HG02981 (cell line): Measurements from ENCODE around the gene SLC8A3.

Experiments
- ATAC-seq: cut with Tn5 transposase; IDR thresholded peaks from one replicate; pipeline ENCODE4 v1.9.1; 2021; ENCODE audit warnings: mild to moderate bottlenecking, moderate library complexity; ENCODE audit not compliant: unreplicated experiment

SLC8A3 gene

DNA sequence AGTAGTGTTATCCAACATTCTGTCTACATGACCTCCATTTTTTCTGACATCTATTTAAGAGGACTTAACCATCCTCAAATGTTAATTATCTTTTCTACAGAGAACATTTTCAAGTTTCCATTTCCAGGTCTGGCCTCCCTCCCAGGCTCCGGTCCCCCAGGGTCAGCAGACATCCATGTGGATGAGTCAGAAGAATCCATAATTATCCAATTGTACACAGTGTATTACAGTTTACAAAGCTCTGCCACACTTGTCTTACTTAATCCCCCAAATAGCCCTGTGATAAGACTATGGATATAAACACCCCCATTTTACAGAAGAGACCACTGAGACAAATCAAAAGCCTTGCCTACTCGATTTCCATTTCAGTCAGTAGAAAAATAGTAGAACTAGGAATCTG is 65.0 kb downstream of the SLC8A3 start:
- ATAC-seq: no peak

DNA sequence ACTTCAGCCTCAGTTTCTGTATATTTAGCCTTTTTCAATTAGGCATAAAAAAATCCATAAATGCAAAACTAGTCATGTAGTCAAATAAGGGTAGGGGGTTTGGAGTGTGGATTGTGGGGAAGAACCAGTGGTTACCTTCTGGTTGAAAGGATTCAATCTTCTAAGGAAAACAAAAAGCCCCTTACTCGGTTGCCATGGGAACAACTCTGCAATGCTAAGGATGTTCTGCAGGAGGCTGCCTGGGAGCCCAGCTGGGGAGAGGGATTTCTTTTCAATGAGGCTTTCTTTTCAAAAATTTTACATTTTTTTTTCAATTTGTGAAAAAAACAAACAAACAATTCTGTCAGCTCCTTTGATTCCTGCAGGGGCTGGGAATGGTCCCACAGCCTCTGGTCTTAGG is 67.2 kb downstream of the SLC8A3 start:
- ATAC-seq: no peak

DNA sequence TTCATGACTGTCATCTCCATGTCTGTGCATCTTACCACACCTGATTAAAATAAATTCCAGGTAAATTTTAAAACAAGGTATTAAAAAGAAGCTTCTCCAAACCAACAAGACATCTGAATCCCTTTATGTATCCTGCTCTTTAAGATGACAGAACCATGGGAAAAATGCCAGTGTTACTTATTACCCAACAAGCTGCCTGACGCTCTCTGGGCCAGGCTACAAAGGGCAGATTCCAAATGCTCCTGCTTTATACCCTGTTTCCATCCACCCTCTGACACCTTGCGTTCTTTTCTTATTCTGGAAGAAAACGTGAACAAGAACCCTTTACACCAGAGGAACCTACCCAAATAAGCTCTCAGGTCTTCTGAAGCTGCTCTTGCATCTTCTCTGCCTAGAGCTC is 70.7 kb downstream of the SLC8A3 start:
- ATAC-seq: no peak

DNA sequence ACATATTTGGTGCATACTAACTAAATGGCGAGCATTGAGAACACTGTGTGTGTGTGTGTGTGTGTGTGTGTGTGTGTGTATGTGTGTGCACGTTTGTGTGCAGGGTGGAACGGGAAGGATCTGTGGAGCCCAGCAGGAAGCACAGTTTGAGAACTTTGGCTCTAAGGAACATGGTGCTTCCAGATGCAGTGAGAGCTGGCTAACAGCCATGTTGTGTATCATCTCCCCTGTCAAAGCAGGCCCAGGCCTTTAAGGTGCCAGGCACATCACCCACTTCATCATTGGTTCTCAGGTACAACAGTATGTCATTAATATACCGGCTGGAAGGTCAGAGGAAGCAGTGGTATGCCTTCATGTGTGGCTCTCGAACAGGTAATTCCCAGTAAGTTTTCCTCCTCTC is 72.5 kb downstream of the SLC8A3 start:
- ATAC-seq: no peak

DNA sequence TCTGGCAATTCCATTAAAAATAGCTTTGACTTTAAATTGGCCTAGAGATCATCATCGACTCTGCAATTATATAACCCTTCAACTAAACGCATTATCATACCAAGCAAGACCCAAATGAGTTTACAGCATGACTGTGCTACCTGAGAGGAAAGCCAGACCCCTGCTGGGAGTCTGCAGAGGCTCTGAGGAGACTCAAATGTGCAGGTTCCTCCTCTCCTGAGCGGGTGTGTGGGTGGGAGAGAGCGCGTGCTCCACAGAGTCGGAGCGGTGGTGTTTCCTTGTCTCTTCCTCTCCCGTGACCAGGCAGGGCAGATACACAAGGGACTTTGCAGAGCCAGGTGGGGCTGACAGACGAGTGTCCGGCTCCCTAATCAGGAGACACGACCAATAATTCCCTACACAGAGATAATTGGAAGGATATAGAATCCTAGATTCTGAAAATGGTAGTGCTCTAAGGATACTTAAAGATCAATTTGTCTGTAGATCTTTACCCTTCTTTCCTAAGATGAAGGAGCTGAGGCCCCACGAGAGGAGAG is 74.1 kb downstream of the SLC8A3 start:
- no peak for ATAC-seq

DNA sequence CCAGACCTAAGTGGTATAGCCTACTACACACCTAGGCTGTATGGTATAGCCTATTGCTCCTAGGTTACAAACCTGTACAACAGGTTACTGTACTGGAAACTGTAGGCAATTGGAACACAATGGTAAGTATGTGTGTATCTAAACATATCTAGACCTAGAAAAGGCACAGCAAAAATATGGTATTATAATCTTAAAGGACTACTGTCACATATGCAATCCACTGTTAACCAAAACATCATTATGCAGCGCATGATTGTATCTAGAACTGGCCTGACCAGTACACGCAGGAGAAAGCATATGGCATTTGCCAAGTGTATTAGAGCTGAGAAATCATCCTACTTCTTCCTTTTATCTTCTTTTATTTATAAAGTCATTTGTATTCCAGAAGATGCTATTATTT is 75.5 kb downstream of the SLC8A3 start:
- no peak for ATAC-seq

DNA sequence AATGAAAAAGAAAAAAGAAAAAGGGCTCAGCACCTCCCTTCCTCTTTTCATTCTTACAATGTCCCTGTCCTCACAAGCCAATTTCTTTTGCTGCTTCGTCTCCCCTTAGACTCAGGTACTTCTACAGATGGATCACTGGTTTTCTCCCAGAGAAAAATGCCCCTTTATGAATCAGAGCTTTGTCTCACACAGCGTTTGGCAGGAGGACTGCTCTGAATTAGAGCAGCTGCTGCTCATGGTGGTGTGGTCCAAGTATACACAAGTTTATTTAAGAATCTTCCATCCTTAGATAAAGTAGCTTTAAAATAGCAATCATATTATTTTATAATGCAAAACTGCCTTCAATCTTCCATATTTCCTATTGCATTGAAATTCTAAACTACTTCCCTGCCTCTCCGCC is 80.3 kb downstream of the SLC8A3 start:
- no peak for ATAC-seq

DNA sequence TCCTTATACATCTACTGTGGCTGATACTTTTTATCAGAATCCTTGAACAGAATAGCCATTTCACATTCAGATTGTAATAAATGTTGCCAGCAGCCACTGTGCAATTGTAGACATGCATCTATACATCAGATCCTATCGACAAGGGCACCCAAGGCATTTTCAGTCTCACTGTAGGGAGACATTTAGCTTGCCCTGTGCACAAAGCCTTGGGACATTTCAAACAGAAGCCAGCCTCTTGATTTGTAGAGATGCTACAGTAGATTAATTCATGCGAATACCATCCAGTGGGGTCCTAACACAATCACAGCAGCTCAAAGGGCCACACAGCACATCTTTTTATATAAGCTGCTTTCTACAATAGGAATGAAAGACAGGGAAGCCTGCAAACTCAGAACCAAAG is 81.4 kb downstream of the SLC8A3 start:
- no peak for ATAC-seq

DNA sequence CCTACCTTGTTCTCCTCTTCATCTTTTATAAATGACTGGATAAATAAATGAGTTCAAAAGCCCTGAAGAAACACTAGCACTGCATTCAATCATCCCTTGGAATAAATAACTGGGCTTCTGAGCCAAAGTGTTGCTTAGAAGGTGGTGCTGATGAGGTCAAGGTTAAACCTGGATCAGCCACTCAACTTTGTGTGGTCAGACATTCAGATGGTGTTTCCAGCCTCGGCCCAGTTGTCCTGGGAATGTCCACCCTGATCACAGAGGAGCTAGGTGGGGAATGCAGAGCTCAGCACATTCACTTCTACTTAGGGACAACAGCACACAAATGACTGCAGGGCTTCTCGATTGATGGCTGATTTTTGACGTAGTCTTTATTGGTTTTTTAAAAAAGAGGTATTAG is 88.7 kb downstream of the SLC8A3 start:
- no peak for ATAC-seq

DNA sequence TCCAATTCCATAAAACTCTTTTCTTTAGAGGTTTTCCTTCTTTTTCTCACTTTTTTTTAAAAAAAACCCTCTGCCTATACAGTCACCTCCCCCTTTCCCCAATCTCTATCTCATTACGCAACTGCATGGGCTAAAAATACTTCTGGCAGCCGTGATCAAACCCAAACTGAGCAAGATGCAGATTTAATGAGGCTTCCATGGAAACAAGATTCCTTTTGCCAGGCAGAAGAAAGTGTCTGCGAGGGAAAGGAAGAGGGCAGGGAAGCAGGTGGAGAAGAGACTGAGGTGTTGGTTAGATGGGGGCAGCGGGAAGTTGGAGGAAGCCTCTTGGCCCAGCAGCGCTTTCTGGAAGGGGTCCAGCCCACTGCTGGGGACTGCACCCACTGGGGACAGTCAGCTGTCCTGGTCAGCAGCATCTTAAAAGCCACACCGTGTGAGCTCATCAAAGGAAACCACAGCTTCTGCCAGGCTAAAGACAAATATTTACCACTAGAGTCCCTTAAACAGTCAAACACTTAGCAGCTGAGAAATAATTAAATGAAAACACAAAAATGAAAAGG is 90.4 kb downstream of the SLC8A3 start:
- no peak for ATAC-seq

DNA sequence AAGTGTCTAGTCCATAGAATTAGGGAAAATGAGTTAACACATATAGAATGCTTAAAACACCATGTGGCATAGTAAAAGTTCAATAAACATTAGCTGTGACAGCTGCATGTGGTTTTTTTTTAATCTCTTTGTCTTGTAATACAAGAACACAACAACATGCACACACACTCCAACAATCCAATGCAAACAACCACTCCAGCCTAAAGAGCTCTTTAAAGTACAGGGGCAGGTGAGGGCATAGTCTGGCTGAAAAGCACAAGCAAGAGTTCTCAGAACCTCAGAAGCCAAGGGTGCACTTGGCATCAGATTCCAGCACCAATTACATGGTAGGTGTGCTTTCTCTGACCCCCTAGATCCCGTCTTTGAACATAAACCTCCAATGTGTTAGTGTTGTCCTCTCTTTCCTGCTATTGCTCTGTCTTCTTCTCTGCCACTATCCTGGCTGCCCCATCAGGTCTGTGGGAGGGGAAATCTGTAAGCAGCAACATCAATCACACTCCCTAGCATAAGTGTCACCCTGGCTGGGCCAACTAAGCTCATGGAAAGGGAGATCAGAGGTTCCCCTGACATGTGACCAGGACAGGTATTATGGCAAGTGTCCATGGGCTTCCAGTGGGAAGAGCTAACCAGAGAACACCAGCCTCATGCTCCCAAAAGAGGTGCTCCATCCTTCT is 91.0 kb downstream of the SLC8A3 start:
- ATAC-seq: no peak

DNA sequence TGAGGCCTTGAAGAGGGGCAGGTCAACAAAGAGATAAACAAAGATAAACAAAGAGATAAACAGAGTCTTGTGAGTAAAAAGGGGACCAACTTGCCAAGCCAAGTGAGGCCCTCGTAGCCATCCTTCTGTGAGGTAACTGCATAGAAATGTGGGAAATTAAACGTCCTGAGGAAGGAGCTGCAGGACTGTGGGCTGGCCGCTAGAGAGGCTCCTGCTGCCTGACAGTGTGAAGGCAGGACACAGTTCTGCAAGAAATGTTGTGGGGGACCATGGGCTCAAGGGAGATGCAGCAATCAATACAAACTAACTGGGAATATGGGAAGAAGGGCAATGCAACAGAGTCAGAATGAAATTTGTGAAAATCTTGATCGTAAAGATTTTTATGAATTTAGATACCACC is 91.9 kb downstream of the SLC8A3 start:
- no peak for ATAC-seq

DNA sequence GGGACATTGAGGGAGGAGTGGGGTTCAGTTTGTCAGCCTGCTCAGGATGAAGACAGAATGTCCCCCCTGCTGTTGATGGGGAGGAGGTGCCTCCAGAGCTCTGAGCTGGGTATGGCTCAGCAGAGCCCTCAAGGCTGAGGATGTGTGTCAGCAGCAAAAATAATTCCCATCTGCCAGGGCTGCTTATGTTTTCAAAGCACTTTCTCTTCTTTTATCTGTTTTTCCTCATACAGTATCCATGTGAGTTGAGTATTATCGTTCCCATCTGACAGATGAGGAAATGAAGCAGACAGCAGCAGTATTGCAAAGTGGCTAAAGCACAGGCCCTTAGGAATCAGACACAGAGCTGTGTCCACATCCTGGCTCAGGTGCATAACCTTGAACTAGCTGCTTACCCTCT is 94.1 kb downstream of the SLC8A3 start:
- ATAC-seq: no peak

DNA sequence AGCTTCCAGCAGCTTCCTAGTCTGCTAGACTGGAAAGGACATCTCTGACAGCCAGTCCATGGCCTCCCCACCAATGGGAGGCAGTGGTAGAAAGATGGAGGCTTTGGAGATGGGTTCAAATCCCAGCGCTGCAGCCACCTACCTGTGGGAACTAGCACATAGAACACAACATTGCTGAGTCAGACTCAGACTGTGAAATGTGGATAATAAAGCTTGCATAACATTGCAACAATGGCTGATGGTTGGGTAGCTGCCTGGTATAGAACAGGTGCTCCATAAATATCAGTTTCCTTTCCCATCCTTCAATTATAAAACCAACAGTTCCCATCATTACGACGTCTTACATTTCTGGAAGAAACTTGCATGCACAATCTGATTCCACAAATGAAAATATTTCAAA is 94.6 kb downstream of the SLC8A3 start:
- no peak for ATAC-seq

DNA sequence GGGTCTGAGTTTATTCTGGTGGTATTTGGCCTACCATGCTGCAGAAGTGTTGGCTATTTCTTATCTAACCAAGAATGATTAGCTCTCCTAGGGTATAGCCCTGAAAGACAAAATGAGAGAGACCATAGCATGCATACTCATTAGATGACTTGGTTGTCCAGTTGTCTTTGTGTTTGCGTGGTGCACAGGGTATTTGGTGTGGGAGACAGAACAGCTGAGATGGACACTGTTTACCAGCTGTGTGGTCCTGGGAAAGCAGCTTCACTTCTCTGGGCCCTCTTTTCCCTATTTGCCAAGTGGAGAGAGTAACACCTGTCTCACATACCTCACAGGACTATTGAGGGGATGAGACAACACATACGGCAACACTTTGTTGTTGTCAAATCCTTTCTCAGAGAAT is 95.6 kb downstream of the SLC8A3 start:
- no peak for ATAC-seq

DNA sequence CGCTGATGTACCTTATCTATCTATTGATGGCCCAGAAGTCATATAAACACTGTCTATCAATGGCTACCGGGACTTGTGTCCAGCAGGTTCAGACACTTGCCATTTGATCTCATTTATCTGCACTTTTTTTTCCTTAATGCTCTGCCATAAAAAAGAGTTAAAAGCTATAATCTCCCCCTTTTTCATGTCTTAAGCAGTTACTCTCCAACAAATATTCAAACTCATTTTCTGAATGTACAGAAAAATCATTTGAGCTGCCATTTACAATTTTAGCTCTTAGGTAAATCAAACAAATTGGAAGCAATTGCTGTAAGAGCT is 101.4 kb downstream of the SLC8A3 start:
- no peak for ATAC-seq

DNA sequence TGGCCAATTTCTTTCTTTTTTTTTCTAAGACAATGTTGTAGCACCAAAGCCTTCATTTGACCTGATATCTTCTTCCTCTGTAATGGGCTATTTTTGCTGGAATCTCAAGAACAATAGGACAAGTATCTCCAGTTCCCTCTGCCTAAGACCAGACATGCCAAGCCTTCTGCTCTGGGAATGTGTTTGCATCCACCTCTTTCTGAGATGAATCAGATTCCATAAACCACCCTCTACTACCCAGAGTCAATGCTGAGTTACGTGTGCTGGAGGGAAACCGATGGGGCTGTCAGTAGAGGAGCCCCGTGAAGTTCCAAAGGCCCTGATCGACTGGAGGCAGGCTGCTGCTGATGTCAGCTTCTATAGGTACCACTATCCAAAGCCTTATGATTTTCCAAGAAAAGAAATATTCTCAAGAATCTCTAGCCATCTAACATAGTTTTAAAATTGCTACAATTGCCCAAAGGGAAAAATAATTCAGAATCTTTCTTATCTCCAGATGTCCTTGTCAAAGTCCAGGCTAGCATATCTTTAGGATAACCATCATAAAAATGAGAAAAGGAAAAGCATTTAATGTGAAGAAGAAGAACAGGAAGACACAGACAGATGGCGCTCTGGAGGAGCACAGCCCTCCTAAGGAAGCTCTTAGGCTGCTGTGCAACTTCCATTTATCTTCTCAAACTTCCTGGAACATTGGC is 101.9 kb downstream of the SLC8A3 start:
- no peak for ATAC-seq

DNA sequence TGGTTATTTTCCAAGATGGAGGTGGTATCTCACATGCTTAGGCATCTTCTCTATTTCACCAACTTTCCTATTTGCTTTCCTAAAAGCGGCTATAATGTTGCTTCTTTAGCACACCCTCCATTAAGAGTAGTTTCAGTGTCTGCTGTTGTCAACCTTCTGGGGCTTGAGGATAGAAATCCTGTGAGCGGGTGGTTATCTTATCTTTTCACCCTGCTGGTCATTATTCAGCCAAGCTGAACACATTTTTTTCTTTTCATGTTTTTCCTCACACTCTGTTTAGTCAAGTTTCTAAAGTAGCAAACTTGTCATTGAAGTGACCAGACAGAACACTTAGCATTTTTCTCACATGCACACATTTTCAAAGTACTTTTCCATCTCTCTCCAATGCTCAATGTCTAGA is 104.5 kb downstream of the SLC8A3 start:
- no peak for ATAC-seq

DNA sequence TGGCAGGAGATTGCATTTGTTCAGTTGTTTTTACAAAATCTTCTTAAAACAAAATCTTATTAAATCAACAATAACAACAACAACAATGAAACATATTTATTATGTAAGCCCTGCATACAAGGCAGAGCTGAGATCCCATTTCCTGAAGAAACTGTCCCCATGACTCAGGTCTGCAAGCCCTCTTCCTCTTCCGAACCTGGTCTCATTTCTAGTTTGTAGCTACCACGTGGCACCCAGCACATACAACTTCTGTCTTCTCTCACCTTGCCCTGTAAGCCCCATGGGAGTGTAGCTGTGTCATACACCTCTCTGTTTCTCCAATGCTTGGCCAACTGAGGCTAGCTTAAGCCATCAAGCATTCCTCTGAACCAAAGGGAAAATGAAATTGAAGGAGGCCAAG is 106.4 kb downstream of the SLC8A3 start:
- ATAC-seq: no peak

DNA sequence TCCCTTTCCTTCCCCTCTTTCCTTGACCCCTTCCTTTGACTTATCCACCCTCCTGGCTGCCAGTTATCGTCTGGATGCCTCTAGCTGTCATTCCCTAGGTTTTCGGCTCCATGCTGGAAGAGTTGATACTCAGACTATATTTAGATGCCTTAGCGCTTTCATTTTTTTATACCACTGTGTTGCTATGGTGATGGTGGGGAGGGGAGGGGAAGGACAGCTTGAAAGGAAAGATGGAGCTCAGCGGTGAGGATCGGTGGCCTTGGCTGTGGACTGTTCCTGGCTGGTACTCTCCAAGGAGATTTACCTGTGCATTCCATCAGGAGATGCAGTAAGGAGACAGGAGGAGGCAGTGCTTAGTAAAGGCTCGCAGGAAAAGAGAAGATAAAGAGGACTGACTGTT is 108.7 kb downstream of the SLC8A3 start:
- no peak for ATAC-seq

DNA sequence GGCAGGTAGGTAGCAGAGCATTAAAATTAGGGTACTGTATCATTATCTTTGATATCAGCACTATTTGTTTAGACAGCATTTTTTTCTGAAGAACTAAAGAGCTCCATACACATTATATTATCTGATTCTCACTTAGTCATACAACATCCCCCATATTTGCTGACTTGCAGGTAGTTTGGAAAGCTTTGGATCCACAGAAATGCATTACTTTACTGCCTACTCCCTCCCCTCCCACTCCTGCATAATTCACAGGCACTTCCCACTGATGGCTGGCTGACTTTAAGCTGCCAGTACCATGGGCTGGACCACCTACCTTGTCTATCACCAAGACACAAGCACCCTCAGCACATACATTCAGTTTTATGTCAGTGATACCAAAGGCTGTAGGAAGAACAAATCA is 110.4 kb downstream of the SLC8A3 start:
- no peak for ATAC-seq

DNA sequence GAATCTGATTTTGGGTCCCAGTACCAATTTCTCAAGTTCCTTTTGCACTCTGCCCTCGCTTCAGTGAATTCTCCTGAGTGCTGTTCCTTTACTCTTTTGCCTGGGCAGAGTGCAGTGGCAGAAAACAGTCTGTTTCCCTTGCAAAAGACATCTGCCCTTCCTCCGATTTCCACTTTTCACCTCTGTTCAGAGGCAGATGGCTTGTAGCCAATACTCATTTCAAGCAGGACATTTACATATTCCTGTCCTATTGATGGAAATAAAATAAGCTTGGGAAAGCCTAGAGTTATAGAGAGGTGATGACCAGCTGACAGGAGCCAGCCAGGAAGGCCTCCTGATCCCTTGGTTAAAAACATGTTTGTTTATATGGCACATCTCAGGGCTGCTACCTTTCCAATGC is 111.0 kb downstream of the SLC8A3 start:
- ATAC-seq: no peak

DNA sequence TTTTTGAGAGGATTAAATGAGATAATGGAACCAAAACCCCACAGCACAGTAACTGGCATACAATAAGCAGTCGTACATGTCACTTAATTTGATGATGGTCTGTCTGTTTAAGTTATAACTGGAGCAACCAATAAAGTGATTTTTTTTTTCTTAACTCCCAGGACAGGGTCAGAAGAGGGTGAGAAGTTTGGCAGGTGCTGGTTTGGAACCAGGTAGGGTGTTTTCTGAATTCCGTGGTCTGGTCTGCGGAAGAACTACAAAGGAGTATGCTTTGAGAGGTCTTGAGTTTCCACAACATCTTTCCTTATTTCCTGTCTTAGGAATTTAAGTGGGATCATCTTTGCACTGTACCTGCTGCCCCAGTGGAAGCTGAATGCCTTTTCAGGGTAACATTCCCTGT is 111.7 kb downstream of the SLC8A3 start:
- no peak for ATAC-seq
